K562 (cell line): Measurements from ENCODE around the gene MLST8. TPM values are rescaled to one million over a fixed set of nuclear protein-coding genes. Genes with fewer than 3 reads are reported as not detected.

ENCODE experiments used
- CTBP1 ChIP-seq: fragments of 450-650 bp; IDR thresholded peaks from 2 replicates; pipeline ENCODE4 v1.6.1; 2016; ENCODE audit warnings: borderline replicate concordance
- GABPB2 ChIP-seq: fragments of 250-450 bp; sonication (Bioruptor Pico); conservative IDR thresholded peaks from 2 replicates; pipeline ENCODE4 v1.5.1; 2021; ENCODE audit warnings: mild to moderate bottlenecking
- GTF2A2 ChIP-seq: IDR thresholded peaks from 2 replicates; pipeline ENCODE4 v1.6.1; 2016; ENCODE audit warnings: mild to moderate bottlenecking, missing genetic modification characterization, missing compliant biosample characterization
- MTF1 ChIP-seq: fragments of 250-450 bp; sonication (Bioruptor Pico); IDR thresholded peaks from 2 replicates; pipeline ENCODE4 v1.9.0; 2021; ENCODE audit warnings: moderate library complexity, mild to moderate bottlenecking, inconsistent platforms, borderline replicate concordance
- POLR2AphosphoS2 ChIP-seq: IDR thresholded peaks from 2 replicates; pipeline ENCODE4 v1.6.1; 2012; ENCODE audit warnings: low read length, improper control_type of control experiment
- POLR2B ChIP-seq: fragments of 450-650 bp; IDR thresholded peaks from 2 replicates; pipeline ENCODE4 v1.6.1; 2018; ENCODE audit warnings: low read depth; ENCODE audit not compliant: partially characterized antibody
- RBM34 ChIP-seq: fragments of 200-400 bp; formaldehyde crosslinking; IDR thresholded peaks from 2 replicates; pipeline ENCODE4 v1.6.1; 2018; ENCODE audit warnings: low read length, borderline replicate concordance; ENCODE audit not compliant: insufficient read depth
- SMARCB1 ChIP-seq: IDR thresholded peaks from 2 replicates; pipeline ENCODE4 v1.6.1; 2011; ENCODE audit warnings: improper control_type of control experiment, low read depth; ENCODE audit not compliant: insufficient read length
- STAT5B ChIP-seq: fragments of 250-450 bp; sonication (Bioruptor Pico); IDR thresholded peaks from 2 replicates; pipeline ENCODE4 v1.8.0; 2021; ENCODE audit warnings: mild to moderate bottlenecking, inconsistent platforms
- ZBTB43 ChIP-seq: sonication (generic); formaldehyde crosslinking; IDR thresholded peaks from 2 replicates; pipeline ENCODE4 v1.8.0; 2023; ENCODE audit warnings: mild to moderate bottlenecking, missing genetic modification reagents
- ZC3H4 ChIP-seq: sonication (generic); formaldehyde crosslinking; IDR thresholded peaks from 2 replicates; pipeline ENCODE4 v1.9.0; 2021; ENCODE audit warnings: missing genetic modification reagents, borderline replicate concordance
- ZNF282 ChIP-seq: sonication (generic); formaldehyde crosslinking; IDR thresholded peaks from 2 replicates; pipeline ENCODE4 v1.8.1; 2023; ENCODE audit warnings: missing genetic modification reagents
- ZNF695 ChIP-seq: fragments of 450-650 bp; formaldehyde crosslinking; IDR thresholded peaks from 2 replicates; pipeline ENCODE4 v1.4.0; 2020; ENCODE audit warnings: mild to moderate bottlenecking, moderate library complexity
- ZNF75A ChIP-seq: fragments of 450-650 bp; formaldehyde crosslinking; IDR thresholded peaks from 2 replicates; pipeline ENCODE4 v1.4.0; 2020; ENCODE audit warnings: mild to moderate bottlenecking
- ZNF79 ChIP-seq: fragments of 250-450 bp; sonication (Bioruptor Pico); IDR thresholded peaks from 2 replicates; pipeline ENCODE4 v1.4.0; 2020; ENCODE audit warnings: low read depth, mild to moderate bottlenecking, moderate library complexity
- polyA plus RNA-seq, 8 experiments: library from polyadenylated mRNA; depleted of rRNA in 4 of 8; stranded (reverse) in 5 of 8; unstranded in 3 of 8; fragments of >200 nt; fragmentation: Nextera tagmentation in 2 of 8; fragmentation: Illumina TruSeq in 1 of 8; extraction: Ambion mirVana in 2 of 8; extraction: Trizol in 1 of 8; gene quantifications; 2 replicates each; pipeline versions ENCODE4 v1.2.1 to v1.2.3, GENCODE V29; 2011 to 2014; ENCODE audit warnings: inconsistent platforms in 1 of 8, missing spikeins in 1 of 8
- total RNA-seq, 7 experiments: library from RNA; depleted of rRNA in 6 of 7; stranded (reverse); fragments of >200 nt in 6 of 7; fragmentation: Illumina TruSeq in 2 of 7; extraction: Trizol in 2 of 7; gene quantifications; 2 replicates each; pipeline versions ENCODE4 v1.2.1 to v1.2.3, GENCODE V29; 2011 to 2021; ENCODE audit warnings: low replicate concordance in 1 of 7
- TF ChIP-seq, protein P1 (sequence below): fragments of 450-650 bp; IDR thresholded peaks from 2 replicates; pipeline ENCODE4 v1.6.1; 2016; ENCODE audit warnings: low read depth, mild to moderate bottlenecking, moderate library complexity
- TF ChIP-seq, protein P2 (sequence below): fragments of 450-650 bp; IDR thresholded peaks from 2 replicates; pipeline ENCODE4 v1.7.0; 2016; ENCODE audit warnings: borderline replicate concordance
- TF ChIP-seq, protein P3 (sequence below): sonication (generic); formaldehyde crosslinking; IDR thresholded peaks from 2 replicates; pipeline ENCODE4 v1.8.0; 2023; ENCODE audit warnings: missing genetic modification reagents, mild to moderate bottlenecking, borderline replicate concordance

Gene MLST8
- total and polyA plus RNA-seq, 9 of the 15 experiments (the other 6 are each of a cell fraction or from before 2014, with no cell fraction given) = 1.5 to 116 (median 43.3) TPM

DNA sequence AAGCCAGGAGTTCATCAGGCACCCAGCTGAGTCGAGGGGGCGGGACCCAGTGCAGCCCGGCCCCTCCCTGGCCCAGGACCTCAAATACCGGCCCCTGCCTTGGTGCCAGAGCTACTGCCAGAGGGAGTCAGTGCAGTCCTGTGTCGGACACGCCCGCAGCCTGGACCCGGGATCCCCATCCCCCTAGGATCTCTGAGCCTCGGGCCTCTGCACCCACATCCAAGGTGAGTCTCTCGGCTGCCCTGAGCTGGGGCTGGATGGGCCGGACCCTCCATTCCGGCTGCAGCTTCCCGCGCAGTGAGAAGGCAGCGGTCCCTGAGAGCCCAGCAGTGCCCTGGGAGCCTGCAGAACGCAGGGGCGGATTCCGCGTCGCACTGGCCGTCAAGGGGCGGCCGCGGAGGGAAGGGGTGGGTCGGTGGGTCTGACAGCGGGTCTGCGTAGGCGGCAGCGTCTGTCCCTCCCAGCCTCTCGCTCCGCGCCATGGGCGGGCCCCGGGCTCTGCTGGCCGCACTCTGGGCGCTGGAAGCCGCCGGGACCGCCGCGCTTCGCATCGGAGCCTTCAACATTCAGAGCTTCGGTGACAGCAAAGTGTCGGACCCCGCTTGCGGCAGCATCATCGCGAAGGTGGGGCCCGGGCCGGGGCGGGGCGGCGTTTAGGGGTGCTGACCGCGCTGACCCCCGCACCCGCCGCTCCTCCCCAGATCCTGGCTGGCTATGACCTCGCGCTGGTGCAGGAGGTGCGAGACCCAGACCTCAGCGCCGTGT is 31.3 kb downstream of the MLST8 start, which contains the start of gene DNASE1L2 (continued):
- TF ChIP-seq ZNF282 (CRISPR knock-in tag) = 0 out of 2 replicates have a peak, but pooled peaks have one; percentile 32
- no peak for TF ChIP-seq ZC3H4 (CRISPR knock-in tag)
- TF ChIP-seq ZBTB43 (CRISPR knock-in tag) = no peak
- no peak for TF ChIP-seq MTF1 (CRISPR knock-in tag)
- TF ChIP-seq, protein P1, sequence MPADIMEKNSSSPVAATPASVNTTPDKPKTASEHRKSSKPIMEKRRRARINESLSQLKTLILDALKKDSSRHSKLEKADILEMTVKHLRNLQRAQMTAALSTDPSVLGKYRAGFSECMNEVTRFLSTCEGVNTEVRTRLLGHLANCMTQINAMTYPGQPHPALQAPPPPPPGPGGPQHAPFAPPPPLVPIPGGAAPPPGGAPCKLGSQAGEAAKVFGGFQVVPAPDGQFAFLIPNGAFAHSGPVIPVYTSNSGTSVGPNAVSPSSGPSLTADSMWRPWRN = no peak
- 0 out of 2 replicates have a peak, but pooled peaks have one; percentile 20 for TF ChIP-seq POLR2AphosphoS2
- TF ChIP-seq GABPB2 (CRISPR knock-in tag) = no peak
- no peak for TF ChIP-seq GTF2A2 (tag)
- TF ChIP-seq, protein P2, sequence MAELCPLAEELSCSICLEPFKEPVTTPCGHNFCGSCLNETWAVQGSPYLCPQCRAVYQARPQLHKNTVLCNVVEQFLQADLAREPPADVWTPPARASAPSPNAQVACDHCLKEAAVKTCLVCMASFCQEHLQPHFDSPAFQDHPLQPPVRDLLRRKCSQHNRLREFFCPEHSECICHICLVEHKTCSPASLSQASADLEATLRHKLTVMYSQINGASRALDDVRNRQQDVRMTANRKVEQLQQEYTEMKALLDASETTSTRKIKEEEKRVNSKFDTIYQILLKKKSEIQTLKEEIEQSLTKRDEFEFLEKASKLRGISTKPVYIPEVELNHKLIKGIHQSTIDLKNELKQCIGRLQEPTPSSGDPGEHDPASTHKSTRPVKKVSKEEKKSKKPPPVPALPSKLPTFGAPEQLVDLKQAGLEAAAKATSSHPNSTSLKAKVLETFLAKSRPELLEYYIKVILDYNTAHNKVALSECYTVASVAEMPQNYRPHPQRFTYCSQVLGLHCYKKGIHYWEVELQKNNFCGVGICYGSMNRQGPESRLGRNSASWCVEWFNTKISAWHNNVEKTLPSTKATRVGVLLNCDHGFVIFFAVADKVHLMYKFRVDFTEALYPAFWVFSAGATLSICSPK = no peak
- no peak for TF ChIP-seq CTBP1
- peak; percentile 34 for TF ChIP-seq POLR2B
- TF ChIP-seq ZNF75A (CRISPR knock-in tag) = no peak
- TF ChIP-seq RBM34 = no peak
- no peak for TF ChIP-seq STAT5B (CRISPR knock-in tag)
- no peak for TF ChIP-seq SMARCB1
- no peak for TF ChIP-seq ZNF79 (CRISPR knock-in tag)
- TF ChIP-seq ZNF695 = no peak
- TF ChIP-seq, protein P3, sequence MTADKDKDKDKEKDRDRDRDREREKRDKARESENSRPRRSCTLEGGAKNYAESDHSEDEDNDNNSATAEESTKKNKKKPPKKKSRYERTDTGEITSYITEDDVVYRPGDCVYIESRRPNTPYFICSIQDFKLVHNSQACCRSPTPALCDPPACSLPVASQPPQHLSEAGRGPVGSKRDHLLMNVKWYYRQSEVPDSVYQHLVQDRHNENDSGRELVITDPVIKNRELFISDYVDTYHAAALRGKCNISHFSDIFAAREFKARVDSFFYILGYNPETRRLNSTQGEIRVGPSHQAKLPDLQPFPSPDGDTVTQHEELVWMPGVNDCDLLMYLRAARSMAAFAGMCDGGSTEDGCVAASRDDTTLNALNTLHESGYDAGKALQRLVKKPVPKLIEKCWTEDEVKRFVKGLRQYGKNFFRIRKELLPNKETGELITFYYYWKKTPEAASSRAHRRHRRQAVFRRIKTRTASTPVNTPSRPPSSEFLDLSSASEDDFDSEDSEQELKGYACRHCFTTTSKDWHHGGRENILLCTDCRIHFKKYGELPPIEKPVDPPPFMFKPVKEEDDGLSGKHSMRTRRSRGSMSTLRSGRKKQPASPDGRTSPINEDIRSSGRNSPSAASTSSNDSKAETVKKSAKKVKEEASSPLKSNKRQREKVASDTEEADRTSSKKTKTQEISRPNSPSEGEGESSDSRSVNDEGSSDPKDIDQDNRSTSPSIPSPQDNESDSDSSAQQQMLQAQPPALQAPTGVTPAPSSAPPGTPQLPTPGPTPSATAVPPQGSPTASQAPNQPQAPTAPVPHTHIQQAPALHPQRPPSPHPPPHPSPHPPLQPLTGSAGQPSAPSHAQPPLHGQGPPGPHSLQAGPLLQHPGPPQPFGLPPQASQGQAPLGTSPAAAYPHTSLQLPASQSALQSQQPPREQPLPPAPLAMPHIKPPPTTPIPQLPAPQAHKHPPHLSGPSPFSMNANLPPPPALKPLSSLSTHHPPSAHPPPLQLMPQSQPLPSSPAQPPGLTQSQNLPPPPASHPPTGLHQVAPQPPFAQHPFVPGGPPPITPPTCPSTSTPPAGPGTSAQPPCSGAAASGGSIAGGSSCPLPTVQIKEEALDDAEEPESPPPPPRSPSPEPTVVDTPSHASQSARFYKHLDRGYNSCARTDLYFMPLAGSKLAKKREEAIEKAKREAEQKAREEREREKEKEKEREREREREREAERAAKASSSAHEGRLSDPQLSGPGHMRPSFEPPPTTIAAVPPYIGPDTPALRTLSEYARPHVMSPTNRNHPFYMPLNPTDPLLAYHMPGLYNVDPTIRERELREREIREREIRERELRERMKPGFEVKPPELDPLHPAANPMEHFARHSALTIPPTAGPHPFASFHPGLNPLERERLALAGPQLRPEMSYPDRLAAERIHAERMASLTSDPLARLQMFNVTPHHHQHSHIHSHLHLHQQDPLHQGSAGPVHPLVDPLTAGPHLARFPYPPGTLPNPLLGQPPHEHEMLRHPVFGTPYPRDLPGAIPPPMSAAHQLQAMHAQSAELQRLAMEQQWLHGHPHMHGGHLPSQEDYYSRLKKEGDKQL (CRISPR knock-in tag) = no peak
